Chondrocyte (in vitro differentiated cells): ENCODE measurements around the gene HOXB6. TPM values are rescaled to one million over a fixed set of nuclear protein-coding genes. Genes with fewer than 3 reads are reported as not detected.

Experiments
- DNase-seq: peaks from one replicate; pipeline ENCODE4 v3.0.0; 2021; ENCODE audit warnings: mixed read lengths, low spot score
- H3K27ac Mint-ChIP-seq: one replicate; pipeline ENCODE4 v1.8.0; 2021; ENCODE audit warnings: mild to moderate bottlenecking, moderate library complexity, mixed read lengths; ENCODE audit not compliant: unreplicated experiment
- H3K27me3 Mint-ChIP-seq: 2 replicates; pipeline ENCODE4 v1.8.0; 2021; ENCODE audit warnings: low read depth, mixed read lengths
- H3K36me3 Mint-ChIP-seq: 2 replicates; pipeline ENCODE4 v1.8.0; 2021; ENCODE audit warnings: low read depth, mixed read lengths
- H3K4me1 Mint-ChIP-seq: 2 replicates; pipeline ENCODE4 v1.8.0; 2021; ENCODE audit warnings: low read depth, mild to moderate bottlenecking, mixed read lengths
- H3K4me3 Mint-ChIP-seq: one replicate; pipeline ENCODE4 v1.8.0; 2021; ENCODE audit warnings: mild to moderate bottlenecking, moderate library complexity, mixed read lengths; ENCODE audit not compliant: unreplicated experiment
- H3K9me3 Mint-ChIP-seq: 2 replicates; pipeline ENCODE4 v1.8.0; 2021; ENCODE audit warnings: low read depth, mixed read lengths
- CTCF ChIP-seq: fragments of 200-600 bp; sonication (generic); IDR thresholded peaks from 2 replicates; pipeline ENCODE4 v1.5.0; 2021; ENCODE audit warnings: antibody characterized with exemption, mild to moderate bottlenecking, moderate library complexity
- total RNA-seq: library from RNA; stranded (reverse); gene quantifications from 3 replicates; pipeline ENCODE4 v1.2.1, GENCODE V29; 2021

Gene HOXB6
- total RNA-seq, 1 donor from 2014 or later, result not detected

- no peak for DNase-seq
- Mint-ChIP-seq H3K4me1 (peaks cover 9% of the 10 kb centered on the region), H3K9me3 (no peaks in the 10 kb centered on the region), H3K27me3 (peaks cover 81% of the 10 kb centered on the region), H3K27ac (peak overlapping the region; percentile 22), H3K36me3 (peaks cover 7% of the 10 kb centered on the region), H3K4me3 (no peak overlapping the region)
- no peak for TF ChIP-seq CTCF
Observed at GRCh38 chr17:48611681-48612455, 7.1 kb upstream of the HOXB6 start.

GRCh38 chr17:48611213-48611612 is 6.4 kb upstream of the HOXB6 start:
- Mint-ChIP-seq H3K27me3 (peaks cover 82% of the 10 kb centered on the region), H3K4me1 (peaks cover 9% of the 10 kb centered on the region), H3K27ac (no peak overlapping the region), H3K9me3 (no peaks in the 10 kb centered on the region), H3K36me3 (peaks cover 7% of the 10 kb centered on the region), H3K4me3 (peak overlapping the region; percentile 22)
- DNase-seq, result no peak
- no peak for TF ChIP-seq CTCF

- no peak for TF ChIP-seq CTCF
- no peak for DNase-seq
- Mint-ChIP-seq H3K27ac (peak within 1 kb of the TSS; percentile 22), H3K4me3 (peak within 1 kb of the TSS; percentile 22), H3K27me3 (peaks cover 80% of the 10 kb centered on the region), H3K9me3 (no peaks in the 10 kb centered on the region), H3K36me3 (peaks cover 7% of the 10 kb centered on the region), H3K4me1 (peaks cover 9% of the 10 kb centered on the region)
Observed at GRCh38 chr17:48610282-48611211, 5.8 kb upstream of the HOXB6 start, which contains the start of gene HOXB7. HOXB7 (minus strand) TSS chr17:48611017; CDS start chr17:48610918, 99 bp downstream.

- Mint-ChIP-seq H3K4me1 (peaks cover 9% of the 10 kb centered on the region), H3K27ac (no peak overlapping the region), H3K4me3 (no peak overlapping the region), H3K36me3 (peaks cover 7% of the 10 kb centered on the region), H3K9me3 (no peaks in the 10 kb centered on the region), H3K27me3 (peaks cover 79% of the 10 kb centered on the region)
- no peak for TF ChIP-seq CTCF
- no peak for DNase-seq
Observed at GRCh38 chr17:48609759-48610281, 5.0 kb upstream of the HOXB6 start.

- Mint-ChIP-seq H3K9me3 (no peaks in the 10 kb centered on the region), H3K36me3 (peaks cover 8% of the 10 kb centered on the region), H3K27ac (no peak overlapping the region), H3K27me3 (peaks cover 80% of the 10 kb centered on the region), H3K4me3 (no peak overlapping the region), H3K4me1 (peaks cover 9% of the 10 kb centered on the region)
- no peak for DNase-seq
- TF ChIP-seq CTCF, result no peak
Observed at GRCh38 chr17:48609033-48609432, 4.2 kb upstream of the HOXB6 start.
